GM12801 (cell line): Measurements from ENCODE around the gene RGS6.

ENCODE experiments used
- CTCF ChIP-seq: IDR thresholded peaks from one replicate; pipeline ENCODE4 v1.5.1; 2011; ENCODE audit warnings: control low read depth; ENCODE audit not compliant: insufficient read length; ENCODE audit errors: extremely low read depth

RGS6 gene

DNA sequence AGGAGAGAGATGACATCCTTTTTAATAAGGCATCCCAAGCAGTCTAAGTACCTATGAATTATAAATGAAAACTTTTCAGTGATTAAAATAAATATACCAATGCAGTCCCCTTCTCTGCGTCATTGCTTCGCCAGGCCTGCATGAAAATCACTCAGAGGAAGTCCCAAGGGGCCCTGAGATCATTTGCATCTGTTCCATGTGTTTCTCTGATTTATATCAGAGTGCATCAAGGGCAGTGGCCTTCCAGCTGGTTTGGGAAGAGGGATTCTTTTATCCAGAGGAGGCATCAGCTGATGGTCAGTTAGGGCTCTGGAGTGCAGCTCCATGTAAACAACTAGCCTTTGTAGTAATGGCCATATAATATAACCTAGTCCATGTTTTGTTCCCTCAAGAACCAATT is 210.1 kb downstream of the RGS6 start:
- no peak for TF ChIP-seq CTCF

GRCh38 chr14:72146241-72146640 is 214.0 kb downstream of the RGS6 start:
- TF ChIP-seq CTCF, result no peak

GRCh38 chr14:72154645-72155378 is 222.6 kb downstream of the RGS6 start:
- TF ChIP-seq CTCF, result no peak

DNA sequence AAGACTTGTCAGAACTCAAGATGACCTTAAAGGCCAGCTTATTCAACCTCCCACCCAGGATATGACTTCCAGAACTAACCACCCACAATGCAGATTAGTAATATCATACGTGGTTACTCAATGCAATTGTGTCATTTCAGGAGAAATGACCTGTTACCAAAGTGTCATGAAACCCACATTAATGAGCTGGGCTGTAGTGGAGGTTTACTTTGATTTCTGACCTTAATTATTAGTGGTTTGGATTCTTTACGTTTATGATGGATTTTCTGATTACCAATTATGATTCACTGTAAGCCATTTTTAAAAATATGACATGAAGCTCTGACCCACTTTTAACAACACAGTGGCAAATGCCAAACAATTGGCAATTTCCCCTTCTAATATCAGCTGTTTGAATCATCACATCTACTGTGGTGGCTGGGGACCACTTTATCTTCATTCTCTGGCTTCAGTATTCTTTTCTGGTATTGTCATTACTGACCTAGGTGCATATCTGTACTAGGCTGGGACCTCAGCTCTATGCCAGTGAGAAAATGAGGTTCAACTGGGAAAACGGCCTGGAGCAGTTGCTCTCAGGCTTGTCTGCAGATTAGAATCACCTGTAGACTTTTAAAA is 223.3 kb downstream of the RGS6 start:
- no peak for TF ChIP-seq CTCF

- TF ChIP-seq CTCF, result no peak
Observed at GRCh38 chr14:72164420-72165228, 232.4 kb downstream of the RGS6 start.

DNA sequence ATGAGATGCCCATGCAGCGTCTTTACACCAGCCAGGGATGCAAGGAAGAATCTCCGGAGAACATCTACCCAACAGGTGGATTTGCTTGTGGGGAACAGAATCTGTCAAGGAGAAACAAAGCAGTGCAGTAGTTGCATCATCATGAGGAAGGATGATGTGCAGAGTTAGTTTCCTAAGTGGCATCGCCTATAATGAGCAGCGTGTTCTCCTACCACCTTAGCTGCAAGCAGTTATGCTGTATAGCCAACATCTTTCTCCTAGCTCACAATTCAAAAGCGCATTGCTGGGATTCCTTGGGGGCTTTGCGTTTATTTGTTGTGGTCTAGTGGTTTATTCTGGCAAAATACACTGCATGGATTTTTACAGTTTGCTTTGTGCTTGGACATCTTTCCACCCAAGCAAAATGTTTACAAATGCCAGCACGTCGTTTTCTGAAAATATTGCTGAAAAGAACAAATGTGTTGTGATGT is 233.0 kb downstream of the RGS6 start:
- TF ChIP-seq CTCF, result no peak

DNA sequence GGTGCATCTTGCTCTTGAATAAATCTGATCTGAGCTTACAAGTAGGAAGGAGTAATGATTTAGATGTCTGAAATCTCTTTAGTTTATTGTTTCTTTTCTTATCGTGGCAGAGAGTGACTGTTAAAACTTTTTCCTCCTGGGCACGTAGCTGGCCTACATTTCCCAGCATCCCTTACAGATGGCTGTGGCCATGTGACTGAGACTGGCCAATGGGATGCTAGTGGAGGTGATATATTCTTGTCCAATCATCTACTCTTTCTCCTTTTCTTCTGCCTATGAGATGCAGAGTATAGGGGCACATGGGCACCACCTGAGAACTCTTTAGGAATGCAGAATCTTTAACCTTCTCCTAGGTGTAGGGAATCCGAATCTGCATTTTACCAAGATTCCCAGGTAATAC is 237.3 kb downstream of the RGS6 start:
- no peak for TF ChIP-seq CTCF
